GM12878 (cell line): Measurements from ENCODE around the gene DISP2. TPM values are rescaled to one million over a fixed set of nuclear protein-coding genes. Genes with fewer than 3 reads are reported as not detected.

Experiments used
- ATF7 ChIP-seq: fragments of 450-650 bp; IDR thresholded peaks from 2 replicates; pipeline ENCODE4 v1.6.1; 2016; ENCODE audit warnings: low read depth, mild to moderate bottlenecking
- CEBPB ChIP-seq, 2 experiments: fragments of 150-350 bp in 1 of 2; IDR thresholded peaks; 2 replicates each; pipeline ENCODE4 v1.6.1; 2012 to 2014; ENCODE audit warnings: low read depth in 2 of 2, low read length in 2 of 2, borderline replicate concordance in 1 of 2, inconsistent platforms in 1 of 2
- FOS ChIP-seq: IDR thresholded peaks from 3 replicates; pipeline ENCODE4 v1.6.1; 2011; ENCODE audit warnings: borderline replicate concordance; ENCODE audit not compliant: insufficient read length; ENCODE audit errors: extremely low read depth
- IKZF1 ChIP-seq: fragments of 450-650 bp; conservative IDR thresholded peaks from 2 replicates; pipeline ENCODE4 v1.6.1; 2017; ENCODE audit warnings: antibody characterized with exemption, mild to moderate bottlenecking
- IRF4 ChIP-seq: IDR thresholded peaks from 2 replicates; pipeline ENCODE4 v1.6.1; 2011; ENCODE audit warnings: low read depth, low read length
- NBN ChIP-seq: fragments of 450-650 bp; IDR thresholded peaks from 2 replicates; pipeline ENCODE4 v1.6.1; 2016
- NFYA ChIP-seq: IDR thresholded peaks from 2 replicates; pipeline ENCODE4 v1.6.1; 2011; ENCODE audit warnings: low read depth, mild to moderate bottlenecking, low read length, improper control_type of control experiment, borderline replicate concordance
- NFYB ChIP-seq: IDR thresholded peaks from 2 replicates; pipeline ENCODE4 v1.6.1; 2011; ENCODE audit warnings: low read depth, mild to moderate bottlenecking, low read length, improper control_type of control experiment, moderate library complexity; ENCODE audit not compliant: insufficient read depth
- SIX5 ChIP-seq: IDR thresholded peaks from 2 replicates; pipeline ENCODE4 v1.6.1; 2011; ENCODE audit warnings: mild to moderate bottlenecking, low read depth, low read length, moderate library complexity; ENCODE audit not compliant: severe bottlenecking
- SP1 ChIP-seq: IDR thresholded peaks from one replicate; pipeline ENCODE4 v1.6.1; 2011; ENCODE audit warnings: low read depth, low read length
- SREBF2 ChIP-seq: IDR thresholded peaks from 2 replicates; pipeline ENCODE4 v1.6.1; 2012; ENCODE audit warnings: mild to moderate bottlenecking, low read length
- SUZ12 ChIP-seq: fragments of 200-600 bp; sonication (generic); IDR thresholded peaks from one replicate; pipeline ENCODE4 v1.6.1; 2018; ENCODE audit warnings: antibody characterized with exemption, mild to moderate bottlenecking; ENCODE audit not compliant: unreplicated experiment
- TARDBP ChIP-seq: IDR thresholded peaks from 2 replicates; pipeline ENCODE4 v1.6.1; 2016; ENCODE audit warnings: borderline replicate concordance
- WRNIP1 ChIP-seq: IDR thresholded peaks from 2 replicates; pipeline ENCODE4 v1.6.1; 2011; ENCODE audit warnings: low read depth, low read length, improper control_type of control experiment, borderline replicate concordance
- polyA plus RNA-seq, 11 experiments: library from polyadenylated mRNA; depleted of rRNA in 4 of 11; unstranded in 6 of 11; stranded (reverse) in 5 of 11; fragments of >200 nt; fragmentation: Nextera tagmentation in 4 of 11; fragmentation: Illumina TruSeq in 1 of 11; extraction: Ambion mirVana in 4 of 11; extraction: Trizol in 1 of 11; gene quantifications; 1 replicate in 1 of 11; 2 replicates in 10 of 11; pipeline versions ENCODE4 v1.2.1 to v1.2.3, GENCODE V29; 2011 to 2016; ENCODE audit warnings: inconsistent platforms in 2 of 11, missing spikeins in 2 of 11, low read depth in 1 of 11
- total RNA-seq, 4 experiments: library from RNA; depleted of rRNA in 3 of 4; stranded (reverse); fragments of >200 nt in 3 of 4; fragmentation: Illumina TruSeq in 1 of 4; extraction: Trizol in 1 of 4; gene quantifications; 2 replicates each; pipeline versions ENCODE4 v1.2.1 to v1.2.3, GENCODE V29; 2013 to 2021
- TF ChIP-seq, protein P1 (sequence below): fragments of 450-650 bp; IDR thresholded peaks from 2 replicates; pipeline ENCODE4 v1.6.1; 2016; ENCODE audit warnings: mild to moderate bottlenecking
- TF ChIP-seq, protein P2 (sequence below): IDR thresholded peaks from 2 replicates; pipeline ENCODE4 v1.6.1; 2011; ENCODE audit warnings: borderline replicate concordance, low read depth, mild to moderate bottlenecking, moderate library complexity, mixed read lengths, low read length; ENCODE audit not compliant: insufficient read depth; ENCODE audit errors: extremely low read length
- TF ChIP-seq, protein P3 (sequence below): IDR thresholded peaks from 2 replicates; pipeline ENCODE4 v1.6.1; 2012; ENCODE audit warnings: low read length, inconsistent platforms
- TF ChIP-seq, protein P4 (sequence below): fragments of 450-650 bp; IDR thresholded peaks from 2 replicates; pipeline ENCODE4 v1.6.1; 2016; ENCODE audit warnings: mild to moderate bottlenecking
- TF ChIP-seq, protein P5 (sequence below), 3 experiments: IDR thresholded peaks in 2 of 3; conservative IDR thresholded peaks in 1 of 3; 2 replicates each; pipeline ENCODE4 v1.5.1; 2011; ENCODE audit warnings: low read depth in 3 of 3, low read length in 3 of 3, mild to moderate bottlenecking in 3 of 3, control low read depth in 2 of 3, moderate library complexity in 2 of 3, inconsistent platforms in 1 of 3, mixed read lengths in 1 of 3; ENCODE audit not compliant: control insufficient read depth in 2 of 3, insufficient read depth in 1 of 3; ENCODE audit errors: extremely low read depth in 1 of 3
- TF ChIP-seq, protein P6 (sequence below): fragments of 450-650 bp; IDR thresholded peaks from 2 replicates; pipeline ENCODE4 v1.6.1; 2017; ENCODE audit warnings: borderline replicate concordance

The DISP2 gene
- total and polyA plus RNA-seq, 10 of the 15 experiments (the other 5 are each of a cell fraction or from before 2014, with no cell fraction given), result under 0.01 to 0.20 (median 0.12) TPM; not detected in 7

DNA sequence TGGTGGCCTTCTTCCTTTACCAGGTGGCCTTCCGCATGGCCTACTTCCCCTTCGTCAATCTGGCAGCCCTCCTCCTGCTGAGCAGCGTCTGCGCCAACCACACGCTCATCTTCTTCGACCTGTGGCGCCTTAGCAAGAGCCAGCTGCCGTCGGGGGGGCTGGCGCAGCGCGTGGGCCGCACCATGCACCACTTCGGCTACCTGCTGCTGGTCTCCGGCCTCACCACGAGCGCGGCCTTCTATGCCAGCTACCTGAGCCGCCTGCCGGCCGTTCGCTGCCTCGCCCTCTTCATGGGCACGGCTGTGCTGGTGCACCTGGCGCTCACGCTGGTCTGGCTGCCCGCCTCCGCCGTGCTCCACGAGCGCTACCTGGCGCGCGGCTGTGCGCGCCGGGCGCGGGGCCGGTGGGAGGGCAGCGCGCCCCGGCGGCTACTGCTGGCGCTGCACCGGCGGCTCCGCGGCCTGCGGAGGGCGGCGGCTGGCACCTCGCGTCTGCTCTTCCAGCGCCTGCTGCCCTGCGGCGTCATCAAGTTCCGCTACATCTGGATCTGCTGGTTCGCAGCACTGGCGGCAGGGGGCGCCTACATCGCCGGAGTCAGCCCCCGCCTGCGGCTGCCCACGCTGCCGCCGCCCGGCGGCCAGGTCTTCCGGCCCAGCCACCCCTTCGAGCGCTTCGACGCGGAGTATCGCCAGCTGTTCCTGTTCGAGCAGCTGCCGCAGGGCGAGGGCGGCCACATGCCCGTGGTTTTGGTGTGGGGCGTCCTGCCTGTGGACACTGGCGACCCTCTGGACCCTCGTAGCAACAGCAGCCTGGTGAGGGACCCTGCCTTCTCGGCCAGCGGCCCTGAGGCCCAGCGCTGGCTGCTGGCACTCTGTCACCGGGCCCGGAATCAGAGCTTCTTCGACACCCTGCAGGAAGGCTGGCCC is 9.9 kb downstream of the DISP2 start (continued):
- TF ChIP-seq, protein P1, sequence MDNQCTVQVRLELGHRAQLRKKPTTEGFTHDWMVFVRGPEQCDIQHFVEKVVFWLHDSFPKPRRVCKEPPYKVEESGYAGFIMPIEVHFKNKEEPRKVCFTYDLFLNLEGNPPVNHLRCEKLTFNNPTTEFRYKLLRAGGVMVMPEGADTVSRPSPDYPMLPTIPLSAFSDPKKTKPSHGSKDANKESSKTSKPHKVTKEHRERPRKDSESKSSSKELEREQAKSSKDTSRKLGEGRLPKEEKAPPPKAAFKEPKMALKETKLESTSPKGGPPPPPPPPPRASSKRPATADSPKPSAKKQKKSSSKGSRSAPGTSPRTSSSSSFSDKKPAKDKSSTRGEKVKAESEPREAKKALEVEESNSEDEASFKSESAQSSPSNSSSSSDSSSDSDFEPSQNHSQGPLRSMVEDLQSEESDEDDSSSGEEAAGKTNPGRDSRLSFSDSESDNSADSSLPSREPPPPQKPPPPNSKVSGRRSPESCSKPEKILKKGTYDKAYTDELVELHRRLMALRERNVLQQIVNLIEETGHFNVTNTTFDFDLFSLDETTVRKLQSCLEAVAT, result no peak
- TF ChIP-seq TARDBP (no peak), NFYB (no peak), NBN (no peak), CEBPB (IDR thresholded peaks at IDR 0.05; ENCODE audit: borderline replicate concordance in 1 of 2, low read depth in 2 of 2, low read length in 2 of 2) (no peak), NFYA (no peak), SUZ12 (no peak), WRNIP1 (no peak), SP1 (no peak), SIX5 (no peak), SREBF2 (no peak), ATF7 (no peak), IRF4 (no peak), FOS (no peak), IKZF1 (peak; percentile 84)
- TF ChIP-seq, protein P2, sequence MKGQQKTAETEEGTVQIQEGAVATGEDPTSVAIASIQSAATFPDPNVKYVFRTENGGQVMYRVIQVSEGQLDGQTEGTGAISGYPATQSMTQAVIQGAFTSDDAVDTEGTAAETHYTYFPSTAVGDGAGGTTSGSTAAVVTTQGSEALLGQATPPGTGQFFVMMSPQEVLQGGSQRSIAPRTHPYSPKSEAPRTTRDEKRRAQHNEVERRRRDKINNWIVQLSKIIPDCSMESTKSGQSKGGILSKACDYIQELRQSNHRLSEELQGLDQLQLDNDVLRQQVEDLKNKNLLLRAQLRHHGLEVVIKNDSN, result no peak
- TF ChIP-seq, protein P3, sequence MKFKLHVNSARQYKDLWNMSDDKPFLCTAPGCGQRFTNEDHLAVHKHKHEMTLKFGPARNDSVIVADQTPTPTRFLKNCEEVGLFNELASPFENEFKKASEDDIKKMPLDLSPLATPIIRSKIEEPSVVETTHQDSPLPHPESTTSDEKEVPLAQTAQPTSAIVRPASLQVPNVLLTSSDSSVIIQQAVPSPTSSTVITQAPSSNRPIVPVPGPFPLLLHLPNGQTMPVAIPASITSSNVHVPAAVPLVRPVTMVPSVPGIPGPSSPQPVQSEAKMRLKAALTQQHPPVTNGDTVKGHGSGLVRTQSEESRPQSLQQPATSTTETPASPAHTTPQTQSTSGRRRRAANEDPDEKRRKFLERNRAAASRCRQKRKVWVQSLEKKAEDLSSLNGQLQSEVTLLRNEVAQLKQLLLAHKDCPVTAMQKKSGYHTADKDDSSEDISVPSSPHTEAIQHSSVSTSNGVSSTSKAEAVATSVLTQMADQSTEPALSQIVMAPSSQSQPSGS, result no peak
- TF ChIP-seq, protein P4, sequence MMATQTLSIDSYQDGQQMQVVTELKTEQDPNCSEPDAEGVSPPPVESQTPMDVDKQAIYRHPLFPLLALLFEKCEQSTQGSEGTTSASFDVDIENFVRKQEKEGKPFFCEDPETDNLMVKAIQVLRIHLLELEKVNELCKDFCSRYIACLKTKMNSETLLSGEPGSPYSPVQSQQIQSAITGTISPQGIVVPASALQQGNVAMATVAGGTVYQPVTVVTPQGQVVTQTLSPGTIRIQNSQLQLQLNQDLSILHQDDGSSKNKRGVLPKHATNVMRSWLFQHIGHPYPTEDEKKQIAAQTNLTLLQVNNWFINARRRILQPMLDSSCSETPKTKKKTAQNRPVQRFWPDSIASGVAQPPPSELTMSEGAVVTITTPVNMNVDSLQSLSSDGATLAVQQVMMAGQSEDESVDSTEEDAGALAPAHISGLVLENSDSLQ, result no peak
- TF ChIP-seq, protein P5, sequence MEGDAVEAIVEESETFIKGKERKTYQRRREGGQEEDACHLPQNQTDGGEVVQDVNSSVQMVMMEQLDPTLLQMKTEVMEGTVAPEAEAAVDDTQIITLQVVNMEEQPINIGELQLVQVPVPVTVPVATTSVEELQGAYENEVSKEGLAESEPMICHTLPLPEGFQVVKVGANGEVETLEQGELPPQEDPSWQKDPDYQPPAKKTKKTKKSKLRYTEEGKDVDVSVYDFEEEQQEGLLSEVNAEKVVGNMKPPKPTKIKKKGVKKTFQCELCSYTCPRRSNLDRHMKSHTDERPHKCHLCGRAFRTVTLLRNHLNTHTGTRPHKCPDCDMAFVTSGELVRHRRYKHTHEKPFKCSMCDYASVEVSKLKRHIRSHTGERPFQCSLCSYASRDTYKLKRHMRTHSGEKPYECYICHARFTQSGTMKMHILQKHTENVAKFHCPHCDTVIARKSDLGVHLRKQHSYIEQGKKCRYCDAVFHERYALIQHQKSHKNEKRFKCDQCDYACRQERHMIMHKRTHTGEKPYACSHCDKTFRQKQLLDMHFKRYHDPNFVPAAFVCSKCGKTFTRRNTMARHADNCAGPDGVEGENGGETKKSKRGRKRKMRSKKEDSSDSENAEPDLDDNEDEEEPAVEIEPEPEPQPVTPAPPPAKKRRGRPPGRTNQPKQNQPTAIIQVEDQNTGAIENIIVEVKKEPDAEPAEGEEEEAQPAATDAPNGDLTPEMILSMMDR (IDR thresholded peaks at IDR 0.05 in 2 of 3, conservative IDR thresholded peaks at IDR 0.05 in 1 of 3; ENCODE audit: control insufficient read depth in 2 of 3, extremely low read depth in 1 of 3, insufficient read depth in 1 of 3, low read depth in 3 of 3, low read length in 3 of 3), result peak; percentile 67 to 88 (median 81)
- TF ChIP-seq, protein P6, sequence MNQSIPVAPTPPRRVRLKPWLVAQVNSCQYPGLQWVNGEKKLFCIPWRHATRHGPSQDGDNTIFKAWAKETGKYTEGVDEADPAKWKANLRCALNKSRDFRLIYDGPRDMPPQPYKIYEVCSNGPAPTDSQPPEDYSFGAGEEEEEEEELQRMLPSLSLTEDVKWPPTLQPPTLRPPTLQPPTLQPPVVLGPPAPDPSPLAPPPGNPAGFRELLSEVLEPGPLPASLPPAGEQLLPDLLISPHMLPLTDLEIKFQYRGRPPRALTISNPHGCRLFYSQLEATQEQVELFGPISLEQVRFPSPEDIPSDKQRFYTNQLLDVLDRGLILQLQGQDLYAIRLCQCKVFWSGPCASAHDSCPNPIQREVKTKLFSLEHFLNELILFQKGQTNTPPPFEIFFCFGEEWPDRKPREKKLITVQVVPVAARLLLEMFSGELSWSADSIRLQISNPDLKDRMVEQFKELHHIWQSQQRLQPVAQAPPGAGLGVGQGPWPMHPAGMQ, result no peak
